ENCODE measurements around the gene CDCA8.

The CDCA8 gene

DNA sequence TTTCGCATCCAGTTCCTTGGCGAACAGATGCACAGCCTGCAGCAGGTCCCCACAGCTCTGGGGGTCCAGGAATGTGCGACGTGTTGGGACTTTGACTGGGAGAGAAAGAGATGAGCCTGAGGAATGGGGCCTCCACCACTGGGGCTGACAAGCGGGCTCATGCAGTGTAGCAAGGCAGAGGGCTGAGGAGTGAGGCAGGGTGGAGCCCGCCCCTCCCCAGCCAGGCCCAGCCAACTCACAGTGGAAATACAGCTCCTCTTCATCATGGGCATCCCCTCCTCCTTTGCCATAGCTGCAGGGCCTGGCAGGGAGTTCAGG lies 30.7 kb downstream of the CDCA8 start:
- H3K27me3 ChIP-seq: no peaks in the 10 kb centered on the region
- H3K4me3 ChIP-seq: no peak overlapping the region
- TF ChIP-seq Cebpa-rat (IDR thresholded peaks at IDR 0.05): no peak
- H3K4me1 ChIP-seq: peaks cover 13 to 41% (median 36%) of the 10 kb centered on the region in 10 experiments
- no peaks in the 10 kb centered on the region for H3K9me3 ChIP-seq (replicated peaks in 1 of 11)
- peak overlapping the region; percentile 28 to 77 (median 71) for H3K4me2 ChIP-seq
- no peaks in the 10 kb centered on the region for H3K36me3 ChIP-seq
- H3K9ac ChIP-seq: peak overlapping the region in 4 of 11 experiments; percentile 2 to 33 (median 12); a peak in 4 of 22 replicates
- peak overlapping the region in 6 of 11 experiments; percentile 12 to 36 (median 18); a peak in 5 of 22 replicates for H3K27ac ChIP-seq
- peaks cover 0 to 25% (median 0%) of the 10 kb centered on the region in 11 experiments; a peak in 5 of 22 replicates for H4K20me1 ChIP-seq

- TF ChIP-seq Cebpa-rat (IDR thresholded peaks at IDR 0.05): no peak
- H3K9ac ChIP-seq: peak overlapping the region in 5 of 11 experiments; percentile 2 to 33 (median 14); a peak in 4 of 22 replicates
- H3K4me3 ChIP-seq: no peak overlapping the region
- H3K27ac ChIP-seq: peak overlapping the region in 6 of 11 experiments; percentile 12 to 36 (median 18); a peak in 6 of 22 replicates
- peaks cover 0 to 25% (median 0%) of the 10 kb centered on the region in 11 experiments; a peak in 5 of 22 replicates for H4K20me1 ChIP-seq
- H3K27me3 ChIP-seq: no peaks in the 10 kb centered on the region
- peaks cover 13 to 41% (median 36%) of the 10 kb centered on the region in 10 experiments for H3K4me1 ChIP-seq
- no peaks in the 10 kb centered on the region for H3K36me3 ChIP-seq
- peak overlapping the region; percentile 28 to 77 (median 71) for H3K4me2 ChIP-seq
- H3K9me3 ChIP-seq (replicated peaks in 1 of 11): no peaks in the 10 kb centered on the region
These were observed 31.2 kb downstream of the CDCA8 start for GRCh38 chr1:37723390-37724078.

DNA sequence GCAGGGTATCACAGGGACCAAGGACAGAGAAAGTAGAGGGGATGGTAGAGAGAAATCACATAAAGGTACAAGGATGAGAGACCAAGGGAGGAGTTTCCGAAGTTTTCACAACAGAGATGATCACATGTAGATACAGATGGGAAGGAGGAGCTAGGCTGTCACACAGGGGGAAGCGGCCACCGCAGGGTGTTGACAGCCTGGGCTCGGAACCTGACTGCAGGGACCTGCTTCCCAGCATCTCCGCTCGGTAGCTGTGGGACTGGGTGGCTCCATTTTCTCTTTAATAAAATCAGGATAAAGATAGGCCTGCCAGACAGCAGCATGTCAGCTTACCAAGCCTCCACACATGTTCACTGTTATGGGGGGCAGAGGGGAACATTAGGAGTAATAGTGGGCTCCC lies 32.3 kb downstream of the CDCA8 start:
- H3K27me3 ChIP-seq: no peaks in the 10 kb centered on the region

GRCh38 chr1:37725851-37726613 lies 33.7 kb downstream of the CDCA8 start:
- no peak overlapping the region for H3K4me3 ChIP-seq
- no peak for TF ChIP-seq Cebpa-rat (IDR thresholded peaks at IDR 0.05)
- H3K9ac ChIP-seq: no peak overlapping the region
- H3K4me1 ChIP-seq: peaks cover 13 to 41% (median 36%) of the 10 kb centered on the region in 10 experiments
- H3K36me3 ChIP-seq: no peaks in the 10 kb centered on the region
- no peak overlapping the region for H3K27ac ChIP-seq
- H3K27me3 ChIP-seq: no peaks in the 10 kb centered on the region
- H4K20me1 ChIP-seq: peaks cover 0 to 25% (median 0%) of the 10 kb centered on the region in 11 experiments; a peak in 5 of 22 replicates
- no peaks in the 10 kb centered on the region for H3K9me3 ChIP-seq (replicated peaks in 1 of 11)
- peak overlapping the region in 8 of 11 experiments; percentile 11 to 56 (median 40); a peak in 12 of 22 replicates for H3K4me2 ChIP-seq

More for the DNA sequence above, 32.3 kb downstream of the CDCA8 start:
- Histone ChIP-seq H3K4me2 (peak overlapping the region in 4 of 11 experiments; percentile 71 to 77 (median 74); a peak in 4 of 22 replicates), H3K36me3 (no peaks in the 10 kb centered on the region), H3K4me3 (no peak overlapping the region), H3K9me3 (replicated peaks in 1 of 11) (no peaks in the 10 kb centered on the region), H3K9ac (no peak overlapping the region), H4K20me1 (peaks cover 0 to 25% (median 0%) of the 10 kb centered on the region in 11 experiments; a peak in 5 of 22 replicates), H3K4me1 (peaks cover 13 to 41% (median 36%) of the 10 kb centered on the region in 10 experiments), H3K27ac (no peak overlapping the region)
- no peak for TF ChIP-seq Cebpa-rat (IDR thresholded peaks at IDR 0.05)

- Histone ChIP-seq H3K27me3 (no peaks in the 10 kb centered on the region), H3K4me2 (peak overlapping the region in 8 of 11 experiments; percentile 11 to 56 (median 35); a peak in 11 of 22 replicates), H3K27ac (no peak overlapping the region), H3K4me3 (no peak overlapping the region), H3K9ac (no peak overlapping the region), H3K9me3 (replicated peaks in 1 of 11) (no peaks in the 10 kb centered on the region), H4K20me1 (peaks cover 0 to 26% (median 0%) of the 10 kb centered on the region in 11 experiments; a peak in 5 of 22 replicates), H3K36me3 (no peaks in the 10 kb centered on the region), H3K4me1 (peaks cover 13 to 41% (median 36%) of the 10 kb centered on the region in 10 experiments)
- TF ChIP-seq Cebpa-rat (IDR thresholded peaks at IDR 0.05): no peak
These were observed 34.7 kb downstream of the CDCA8 start for GRCh38 chr1:37726751-37727585.

- H3K4me2 ChIP-seq: no peak overlapping the region
- no peak overlapping the region for H3K9ac ChIP-seq
- H4K20me1 ChIP-seq: peaks cover 0 to 17% (median 0%) of the 10 kb centered on the region in 11 experiments; a peak in 3 of 22 replicates
- no peak overlapping the region for H3K27ac ChIP-seq
- no peak for TF ChIP-seq Cebpa-rat (IDR thresholded peaks at IDR 0.05)
- no peaks in the 10 kb centered on the region for H3K27me3 ChIP-seq
- no peaks in the 10 kb centered on the region for H3K9me3 ChIP-seq (replicated peaks in 1 of 11)
- no peak overlapping the region for H3K4me3 ChIP-seq
- no peaks in the 10 kb centered on the region for H3K36me3 ChIP-seq
- peaks cover 4 to 28% (median 22%) of the 10 kb centered on the region in 10 experiments for H3K4me1 ChIP-seq
These were observed 36.1 kb downstream of the CDCA8 start for GRCh38 chr1:37728416-37728815.

DNA sequence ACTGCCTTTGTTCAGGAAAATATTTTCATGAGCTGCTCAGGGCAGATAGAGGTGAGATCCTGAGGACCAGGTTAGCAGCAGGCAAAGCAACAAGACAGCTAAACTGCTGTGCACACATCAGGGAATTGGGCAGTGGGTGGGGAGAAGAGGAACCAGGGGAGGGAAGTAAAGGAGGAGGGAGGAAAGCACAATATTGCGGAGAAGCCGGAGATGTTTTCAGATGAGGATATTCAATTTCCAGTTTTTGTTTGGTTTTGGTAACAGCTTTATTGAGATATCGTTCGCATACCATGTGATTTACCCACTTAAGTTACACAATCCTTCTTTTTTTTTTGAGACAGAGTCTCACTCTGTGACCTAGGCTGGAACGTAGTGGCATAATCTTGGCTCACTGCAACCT lies 38.1 kb downstream of the CDCA8 start:
- H3K4me2 ChIP-seq: no peak overlapping the region
- peaks cover 0 to 17% (median 0%) of the 10 kb centered on the region in 11 experiments; a peak in 2 of 22 replicates for H4K20me1 ChIP-seq
- no peak for TF ChIP-seq Cebpa-rat (IDR thresholded peaks at IDR 0.05)
- H3K4me1 ChIP-seq: peaks cover 0 to 18% (median 13%) of the 10 kb centered on the region in 10 experiments; a peak in 13 of 20 replicates
- no peaks in the 10 kb centered on the region for H3K27me3 ChIP-seq
- H3K9me3 ChIP-seq (replicated peaks in 1 of 11): no peaks in the 10 kb centered on the region
- H3K9ac ChIP-seq: no peak overlapping the region
- H3K4me3 ChIP-seq: no peak overlapping the region
- no peaks in the 10 kb centered on the region for H3K36me3 ChIP-seq
- H3K27ac ChIP-seq: no peak overlapping the region

DNA sequence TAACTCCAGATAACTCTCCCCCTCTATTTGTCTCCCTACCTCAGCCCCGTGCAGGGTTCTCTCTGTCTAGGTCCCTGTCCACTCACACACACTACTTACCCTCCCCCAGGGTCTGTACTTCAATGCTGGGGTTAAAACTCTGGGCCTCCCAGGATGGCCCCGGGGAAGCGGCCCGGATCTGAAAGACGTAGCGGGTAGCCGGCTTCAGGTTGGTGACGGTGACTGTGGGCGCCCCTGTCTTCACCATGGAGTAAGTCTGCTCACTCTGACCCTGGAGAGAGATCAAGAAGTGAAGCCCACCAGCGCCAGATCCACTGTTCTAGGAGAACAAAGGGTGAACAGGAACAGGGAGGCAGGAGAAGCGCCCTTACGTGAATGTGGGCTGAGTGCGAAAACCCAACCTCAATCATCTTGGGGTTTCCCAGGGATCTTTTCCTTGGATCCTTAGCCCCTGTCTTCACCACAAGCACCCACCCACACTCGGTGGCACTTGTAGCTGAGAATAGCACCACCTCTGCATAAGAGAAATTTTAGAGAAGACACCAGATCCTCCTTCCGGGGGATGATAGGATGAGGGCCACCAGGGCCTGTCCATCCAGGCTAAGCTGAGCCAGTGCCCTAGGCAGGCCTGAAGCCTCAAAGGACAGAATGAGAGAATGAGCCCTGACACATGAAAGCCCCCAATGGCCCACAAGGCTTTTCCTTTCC lies 39.1 kb downstream of the CDCA8 start:
- peaks cover 0 to 11% (median 0%) of the 10 kb centered on the region in 11 experiments; a peak in 2 of 22 replicates for H4K20me1 ChIP-seq
- H3K9me3 ChIP-seq (replicated peaks in 1 of 11): no peaks in the 10 kb centered on the region
- H3K27ac ChIP-seq: no peak overlapping the region
- no peaks in the 10 kb centered on the region for H3K36me3 ChIP-seq
- H3K4me1 ChIP-seq: peaks cover 0 to 8% (median 3%) of the 10 kb centered on the region in 10 experiments; a peak in 11 of 20 replicates
- no peak overlapping the region for H3K4me2 ChIP-seq
- no peak overlapping the region for H3K9ac ChIP-seq
- H3K4me3 ChIP-seq: no peak overlapping the region
- TF ChIP-seq Cebpa-rat (IDR thresholded peaks at IDR 0.05): no peak
- H3K27me3 ChIP-seq: no peaks in the 10 kb centered on the region
